Measurements from ENCODE around the gene C11orf97.
"Not testable (repeated sequence)": the region's sequence is repeated elsewhere in the genome, so short reads cannot be mapped to it uniquely, and the experiment has no call there.

The C11orf97 gene

GRCh38 chr11:94549146-94549545 lies 36.9 kb downstream of the C11orf97 start:
- H3K9me3 ChIP-seq (ENCODE audit: control insufficient read depth, low read length), result no peaks in the 10 kb centered on the region
- H3K4me3 ChIP-seq (ENCODE audit: low read length), result no peak overlapping the region
- H3K9ac ChIP-seq (ENCODE audit: low read length), result no peak overlapping the region
- no peaks in the 10 kb centered on the region for H3K27me3 ChIP-seq (ENCODE audit: control insufficient read depth, insufficient read depth, low read length)
- H3K4me1 ChIP-seq (ENCODE audit: control insufficient read depth, insufficient read depth, low read length), result peaks cover 13% of the 10 kb centered on the region
- H3K36me3 ChIP-seq (ENCODE audit: control insufficient read depth, insufficient read depth, low read length), result no peaks in the 10 kb centered on the region

DNA sequence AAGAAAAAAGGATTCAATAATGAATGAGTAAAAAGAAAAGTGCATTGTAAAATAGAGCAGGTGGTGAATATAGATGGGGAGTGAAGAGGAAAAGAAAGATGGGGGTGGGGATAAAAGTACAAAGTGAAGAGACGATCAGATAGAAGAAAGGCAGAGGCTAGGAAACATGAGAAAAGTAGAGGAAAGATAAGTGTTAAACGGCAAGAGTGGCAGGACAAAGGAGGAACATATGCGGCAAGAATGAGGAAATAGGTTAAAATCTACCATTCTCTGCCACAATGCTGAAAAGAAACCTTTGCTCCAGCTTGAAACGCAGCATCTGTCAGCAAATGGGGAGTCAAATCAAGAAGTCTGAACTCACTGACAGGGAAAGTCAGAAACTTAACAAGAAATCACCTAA lies 38.3 kb downstream of the C11orf97 start:
- no peaks in the 10 kb centered on the region for H3K27me3 ChIP-seq (ENCODE audit: control insufficient read depth, insufficient read depth, low read length)
- H3K36me3 ChIP-seq (ENCODE audit: control insufficient read depth, insufficient read depth, low read length), result no peaks in the 10 kb centered on the region
- no peaks in the 10 kb centered on the region for H3K9me3 ChIP-seq (ENCODE audit: control insufficient read depth, low read length)
- H3K4me1 ChIP-seq (ENCODE audit: control insufficient read depth, insufficient read depth, low read length), result peaks cover 20% of the 10 kb centered on the region
- H3K9ac ChIP-seq (ENCODE audit: low read length), result no peak overlapping the region
- H3K4me3 ChIP-seq (ENCODE audit: low read length), result no peak overlapping the region

DNA sequence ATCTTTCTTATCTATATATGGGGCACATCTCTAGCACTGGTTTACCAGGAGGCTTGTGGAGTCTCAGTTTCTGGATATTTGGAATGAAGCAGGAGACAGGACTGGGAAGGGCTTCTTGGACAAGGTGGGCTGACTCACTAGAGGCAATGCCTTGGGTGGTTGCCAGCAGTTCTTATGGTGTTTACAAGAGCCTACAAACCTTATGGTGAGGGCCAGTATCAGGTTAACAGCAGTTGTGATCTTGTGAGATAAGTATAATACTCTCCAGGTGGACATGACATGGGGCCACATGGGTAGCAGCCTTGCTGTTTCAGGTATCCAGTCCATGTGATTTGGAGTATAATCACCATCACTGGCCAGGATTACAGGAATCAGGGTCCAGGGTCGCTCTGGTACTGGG lies 41.7 kb downstream of the C11orf97 start:
- Histone ChIP-seq H3K9me3 (ENCODE audit: control insufficient read depth, low read length) (no peaks in the 10 kb centered on the region), H3K27me3 (ENCODE audit: control insufficient read depth, insufficient read depth, low read length) (no peaks in the 10 kb centered on the region), H3K4me1 (ENCODE audit: control insufficient read depth, insufficient read depth, low read length) (peaks cover 19% of the 10 kb centered on the region)

DNA sequence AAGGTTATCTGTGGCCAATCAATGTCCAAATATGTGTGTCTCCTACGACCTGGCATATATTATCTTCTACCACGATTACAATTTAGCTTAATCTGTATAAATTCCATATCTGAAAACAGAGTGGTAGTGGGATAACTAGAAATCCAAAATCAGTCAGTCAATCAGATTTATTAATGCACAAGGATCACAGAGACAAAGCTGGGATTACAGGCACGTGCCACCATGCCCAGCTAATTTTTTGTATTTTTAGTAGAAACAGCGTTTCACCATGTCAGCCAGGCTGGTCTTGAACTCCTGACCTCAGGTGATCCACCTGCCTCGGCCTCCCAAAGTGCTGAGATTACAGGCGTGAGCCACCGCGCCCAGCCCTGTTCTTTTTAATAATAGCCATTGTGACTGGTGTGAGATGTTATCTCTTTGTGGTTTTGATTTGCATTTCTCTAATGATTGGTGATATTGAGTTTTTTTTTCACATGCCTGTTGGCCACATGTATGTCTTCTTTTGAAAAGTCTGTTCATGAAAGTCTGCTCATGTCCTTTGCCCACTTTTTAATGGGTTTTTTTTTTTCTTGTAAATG lies 43.6 kb downstream of the C11orf97 start:
- H3K4me3 ChIP-seq (ENCODE audit: low read length); H3K9me3 ChIP-seq (ENCODE audit: control insufficient read depth, low read length); H3K9ac ChIP-seq (ENCODE audit: low read length); H3K27me3 ChIP-seq (ENCODE audit: control insufficient read depth, insufficient read depth, low read length); H3K36me3 ChIP-seq (ENCODE audit: control insufficient read depth, insufficient read depth, low read length): not testable (repeated sequence)
- peaks cover 24% of the 10 kb centered on the region for H3K4me1 ChIP-seq (ENCODE audit: control insufficient read depth, insufficient read depth, low read length)

More for the DNA sequence above, 41.7 kb downstream of the C11orf97 start:
- H3K4me3 ChIP-seq (ENCODE audit: low read length), result no peak overlapping the region
- H3K36me3 ChIP-seq (ENCODE audit: control insufficient read depth, insufficient read depth, low read length), result no peaks in the 10 kb centered on the region
- H3K9ac ChIP-seq (ENCODE audit: low read length), result no peak overlapping the region

GRCh38 chr11:94557421-94557820 lies 45.2 kb downstream of the C11orf97 start:
- Histone ChIP-seq H3K27me3 (ENCODE audit: control insufficient read depth, insufficient read depth, low read length) (no peaks in the 10 kb centered on the region), H3K36me3 (ENCODE audit: control insufficient read depth, insufficient read depth, low read length) (no peaks in the 10 kb centered on the region), H3K9ac (ENCODE audit: low read length) (no peak overlapping the region), H3K4me1 (ENCODE audit: control insufficient read depth, insufficient read depth, low read length) (peaks cover 19% of the 10 kb centered on the region), H3K4me3 (ENCODE audit: low read length) (no peak overlapping the region), H3K9me3 (ENCODE audit: control insufficient read depth, low read length) (no peaks in the 10 kb centered on the region)

DNA sequence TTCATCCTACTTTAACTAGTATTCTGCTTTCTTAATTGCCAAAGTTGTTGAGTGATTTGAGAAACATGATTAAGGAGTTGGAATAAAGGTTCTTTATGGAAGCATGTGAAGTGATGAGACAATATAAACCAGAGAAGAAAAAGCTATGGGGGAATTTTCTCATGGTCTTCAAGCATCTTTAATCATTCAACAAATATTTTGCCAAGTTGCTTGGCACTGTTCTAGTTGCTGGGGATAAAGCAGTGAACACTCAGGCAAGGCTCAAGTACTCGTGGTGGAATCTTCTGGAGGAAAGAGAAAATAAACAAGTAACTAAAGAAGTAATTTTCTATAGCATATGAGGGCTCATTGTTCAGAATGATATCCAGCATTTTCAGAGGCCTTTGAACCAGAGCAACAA lies 45.7 kb downstream of the C11orf97 start:
- H3K4me1 ChIP-seq (ENCODE audit: control insufficient read depth, insufficient read depth, low read length), result peaks cover 19% of the 10 kb centered on the region
- no peak overlapping the region for H3K9ac ChIP-seq (ENCODE audit: low read length)
- no peaks in the 10 kb centered on the region for H3K27me3 ChIP-seq (ENCODE audit: control insufficient read depth, insufficient read depth, low read length)
- no peaks in the 10 kb centered on the region for H3K9me3 ChIP-seq (ENCODE audit: control insufficient read depth, low read length)
- no peaks in the 10 kb centered on the region for H3K36me3 ChIP-seq (ENCODE audit: control insufficient read depth, insufficient read depth, low read length)
- no peak overlapping the region for H3K4me3 ChIP-seq (ENCODE audit: low read length)

DNA sequence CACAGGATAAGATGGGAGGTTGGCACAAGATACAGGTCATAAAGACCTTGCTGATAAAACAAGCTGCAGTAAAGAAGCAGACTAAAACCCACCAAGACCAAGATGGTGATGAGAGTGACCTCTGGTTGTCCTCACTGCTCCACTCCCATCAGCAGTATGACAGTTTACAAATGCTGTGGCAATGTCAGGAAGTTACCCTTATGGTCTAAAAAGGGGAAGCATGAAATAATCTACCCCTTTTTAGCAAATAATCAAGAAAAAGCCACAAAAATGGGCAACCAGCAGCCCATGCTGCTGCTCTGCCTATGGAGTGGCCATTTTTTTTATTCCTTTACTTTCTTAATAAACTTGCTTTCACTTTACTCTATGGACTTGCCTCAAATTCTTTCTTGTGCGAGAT lies 46.2 kb downstream of the C11orf97 start:
- H3K27me3 ChIP-seq (ENCODE audit: control insufficient read depth, insufficient read depth, low read length), result no peaks in the 10 kb centered on the region
- H3K9me3 ChIP-seq (ENCODE audit: control insufficient read depth, low read length), result no peaks in the 10 kb centered on the region
- H3K36me3 ChIP-seq (ENCODE audit: control insufficient read depth, insufficient read depth, low read length), result no peaks in the 10 kb centered on the region
- H3K4me3 ChIP-seq (ENCODE audit: low read length), result no peak overlapping the region
- no peak overlapping the region for H3K9ac ChIP-seq (ENCODE audit: low read length)
- H3K4me1 ChIP-seq (ENCODE audit: control insufficient read depth, insufficient read depth, low read length), result peaks cover 19% of the 10 kb centered on the region

DNA sequence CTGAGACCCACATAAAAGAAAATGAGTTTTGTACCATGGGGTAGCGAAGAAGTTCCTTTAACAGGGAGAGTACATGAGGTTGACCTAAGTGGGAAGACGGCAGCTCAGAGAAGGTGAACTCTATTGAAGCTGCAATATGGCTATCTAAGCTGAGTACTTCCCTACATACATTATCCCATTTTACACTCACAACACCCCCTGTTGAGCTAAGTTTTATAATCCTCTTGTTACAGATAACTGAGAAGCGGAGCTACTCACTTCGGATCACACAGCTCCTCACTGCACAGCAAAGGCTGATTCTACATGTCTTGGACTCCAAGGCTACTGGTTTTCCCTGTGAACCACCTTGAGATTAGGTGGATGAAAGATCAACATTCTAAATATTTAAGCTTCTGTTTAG lies 46.7 kb downstream of the C11orf97 start:
- no peaks in the 10 kb centered on the region for H3K36me3 ChIP-seq (ENCODE audit: control insufficient read depth, insufficient read depth, low read length)

GRCh38 chr11:94559361-94559760 lies 47.1 kb downstream of the C11orf97 start:
- H3K4me1 ChIP-seq (ENCODE audit: control insufficient read depth, insufficient read depth, low read length), result peaks cover 17% of the 10 kb centered on the region
- no peaks in the 10 kb centered on the region for H3K36me3 ChIP-seq (ENCODE audit: control insufficient read depth, insufficient read depth, low read length)

More for the DNA sequence above, 46.7 kb downstream of the C11orf97 start:
- Histone ChIP-seq H3K9me3 (ENCODE audit: control insufficient read depth, low read length) (no peaks in the 10 kb centered on the region), H3K27me3 (ENCODE audit: control insufficient read depth, insufficient read depth, low read length) (no peaks in the 10 kb centered on the region), H3K9ac (ENCODE audit: low read length) (no peak overlapping the region), H3K4me1 (ENCODE audit: control insufficient read depth, insufficient read depth, low read length) (peaks cover 22% of the 10 kb centered on the region), H3K4me3 (ENCODE audit: low read length) (no peak overlapping the region)

DNA sequence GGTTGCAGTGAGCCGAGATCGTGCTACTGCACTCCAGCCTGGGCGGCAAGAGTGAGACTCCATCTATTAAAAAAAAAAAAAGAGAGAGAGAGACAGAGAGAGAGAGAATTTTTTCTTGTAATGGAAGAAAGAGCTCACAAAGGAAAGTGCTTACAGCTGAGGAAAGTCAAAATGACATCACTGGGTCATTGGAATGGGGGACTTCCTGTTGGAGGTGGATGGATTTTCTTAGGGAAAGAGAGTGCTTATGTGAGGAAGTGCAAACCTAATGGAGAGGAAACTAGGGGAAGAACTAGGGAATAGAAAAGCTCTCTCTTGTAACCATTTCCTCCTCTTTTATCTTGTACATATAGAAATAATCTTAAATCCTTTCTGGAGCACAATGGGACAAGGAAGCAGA lies 48.6 kb downstream of the C11orf97 start:
- Histone ChIP-seq H3K27me3 (ENCODE audit: control insufficient read depth, insufficient read depth, low read length) (no peaks in the 10 kb centered on the region), H3K36me3 (ENCODE audit: control insufficient read depth, insufficient read depth, low read length) (no peaks in the 10 kb centered on the region), H3K4me1 (ENCODE audit: control insufficient read depth, insufficient read depth, low read length) (peaks cover 13% of the 10 kb centered on the region), H3K4me3 (ENCODE audit: low read length) (no peak overlapping the region), H3K9ac (ENCODE audit: low read length) (no peak overlapping the region), H3K9me3 (ENCODE audit: control insufficient read depth, low read length) (no peaks in the 10 kb centered on the region)

More at GRCh38 chr11:94559361-94559760, 47.1 kb downstream of the C11orf97 start:
- H3K9me3 ChIP-seq (ENCODE audit: control insufficient read depth, low read length), result no peaks in the 10 kb centered on the region
- H3K27me3 ChIP-seq (ENCODE audit: control insufficient read depth, insufficient read depth, low read length), result no peaks in the 10 kb centered on the region
- no peak overlapping the region for H3K4me3 ChIP-seq (ENCODE audit: low read length)
- H3K9ac ChIP-seq (ENCODE audit: low read length), result no peak overlapping the region

- H3K4me3 ChIP-seq (ENCODE audit: low read length), result no peak overlapping the region
- H3K9me3 ChIP-seq (ENCODE audit: control insufficient read depth, low read length), result no peaks in the 10 kb centered on the region
- H3K9ac ChIP-seq (ENCODE audit: low read length), result no peak overlapping the region
- no peaks in the 10 kb centered on the region for H3K36me3 ChIP-seq (ENCODE audit: control insufficient read depth, insufficient read depth, low read length)
- peaks cover 13% of the 10 kb centered on the region for H3K4me1 ChIP-seq (ENCODE audit: control insufficient read depth, insufficient read depth, low read length)
- no peaks in the 10 kb centered on the region for H3K27me3 ChIP-seq (ENCODE audit: control insufficient read depth, insufficient read depth, low read length)
Observed at GRCh38 chr11:94563176-94563847, 51.1 kb downstream of the C11orf97 start.

DNA sequence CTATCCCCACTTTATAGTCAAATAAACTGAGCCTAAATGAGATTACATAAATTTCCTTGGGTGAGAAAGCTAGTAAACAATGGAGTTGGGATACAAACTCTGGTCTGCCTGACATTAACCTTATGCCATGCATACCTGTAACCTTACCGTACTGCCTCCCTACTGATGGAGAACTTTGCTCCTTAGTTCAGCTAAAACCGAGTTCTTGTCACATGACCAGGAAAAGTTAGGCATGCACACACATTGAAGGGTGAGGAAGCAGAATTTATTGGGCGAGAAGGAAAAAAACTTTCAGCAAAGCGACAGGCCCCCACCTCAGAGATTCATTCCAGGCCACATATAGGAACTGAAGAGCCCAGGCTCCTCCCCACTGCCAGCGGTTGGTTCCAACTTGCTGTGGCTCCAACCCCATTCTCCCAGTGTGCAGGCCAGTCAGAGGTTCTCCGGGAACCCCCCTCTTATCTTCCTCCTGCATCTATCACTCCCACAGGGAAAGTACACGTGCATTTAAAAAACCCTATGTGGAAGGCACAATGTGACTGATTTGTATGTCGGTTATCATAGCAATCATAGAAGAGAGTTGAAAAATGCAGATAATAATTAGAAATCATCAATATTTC lies 51.7 kb downstream of the C11orf97 start:
- Histone ChIP-seq H3K27me3 (ENCODE audit: control insufficient read depth, insufficient read depth, low read length) (no peaks in the 10 kb centered on the region), H3K4me3 (ENCODE audit: low read length) (no peak overlapping the region), H3K4me1 (ENCODE audit: control insufficient read depth, insufficient read depth, low read length) (peaks cover 13% of the 10 kb centered on the region), H3K9ac (ENCODE audit: low read length) (no peak overlapping the region), H3K9me3 (ENCODE audit: control insufficient read depth, low read length) (no peaks in the 10 kb centered on the region), H3K36me3 (ENCODE audit: control insufficient read depth, insufficient read depth, low read length) (no peaks in the 10 kb centered on the region)

Measured in mucosa of stomach (tissue), 1 donor.